HCT116 (cell line): ENCODE data around the gene PHACTR1. TPM values are rescaled to one million over a fixed set of nuclear protein-coding genes. Genes with fewer than 3 reads are reported as not detected.

Experiments
- ATAC-seq: fragments of 200-7000 bp; cut with Tn5 transposase; 2 replicates; pipeline ENCODE4 v1.9.1; 2020; ENCODE audit warnings: mild to moderate bottlenecking, moderate library complexity
- BruUV-seq: library from RNA; stranded (reverse); fragments of 400-500 nt; replicated peaks from 2 replicates; lab custom pipeline; 2021; lab: Mats Ljungman, UMichigan
- CTCF ChIA-PET: fragments of 300-600 bp; sonication (Branson Sonifier 250); formaldehyde crosslinking; loops from one replicate; lab custom pipeline; 2021; ENCODE audit warnings: antibody characterized with exemption; lab: Charles Lee
- POLR2A ChIA-PET: fragments of 300-600, 350-600 bp; sonication (Branson Sonifier 250); formaldehyde crosslinking; loops from one replicate; lab custom pipeline; 2021; ENCODE audit warnings: antibody characterized with exemption; lab: Charles Lee
- RAD21 ChIA-PET, 2 experiments: fragments of 300-600 bp; sonication (Branson Sonifier 250); formaldehyde crosslinking; loops; one replicate each; lab custom pipeline; 2023; ENCODE audit warnings: low total read pairs in 2 of 2; ENCODE audit not compliant: uncharacterized antibody in 2 of 2, unreplicated experiment in 2 of 2, low non-redundant PET in 1 of 2; lab: Charles Lee
- DNase-seq: peaks from one replicate; pipeline ENCODE4 v3.0.0-alpha.2; 2010; ENCODE audit warnings: low read depth, low spot score
- H2AFZ ChIP-seq: fragments of 200-600 bp; shearing (Covaris generic), sonication (generic); 2 replicates; pipeline ENCODE4 v1.6.1; 2017; ENCODE audit warnings: low read depth, mixed run types, mixed read lengths, antibody characterized with exemption, low read length; ENCODE audit not compliant: poor library complexity, severe bottlenecking
- H3K27ac ChIP-seq: 2 replicates; pipeline ENCODE4 v1.5.1; 2012; ENCODE audit warnings: low read depth, low read length
- H3K27me3 ChIP-seq: fragments of 200-600 bp; sonication (generic); 2 replicates; pipeline ENCODE4 v1.6.1; 2016; ENCODE audit warnings: mixed run types, low read length, mixed read lengths; ENCODE audit not compliant: insufficient read depth
- H3K36me3 ChIP-seq, 2 experiments: fragments of 200-500 bp in 1 of 2; fragments of 200-600 bp in 1 of 2; sonication (Bioruptor generic) in 1 of 2; sonication (generic) in 1 of 2; 2 replicates each; pipeline versions ENCODE4 v1.5.1 to v1.6.1; 2014 to 2016; ENCODE audit warnings: low read length in 2 of 2, inconsistent platforms in 1 of 2, mixed read lengths in 1 of 2, mixed run types in 1 of 2; ENCODE audit not compliant: insufficient read depth in 2 of 2, control insufficient read depth in 1 of 2
- H3K4me1 ChIP-seq, 2 experiments: fragments of 200-600 bp in 1 of 2; sonication (generic) in 1 of 2; 2 replicates each; pipeline versions ENCODE4 v1.5.1 to v1.6.1; 2012 to 2017; ENCODE audit warnings: low read length in 2 of 2, inconsistent platforms in 1 of 2, mild to moderate bottlenecking in 1 of 2, mixed read lengths in 1 of 2, mixed run types in 1 of 2, moderate library complexity in 1 of 2; ENCODE audit not compliant: insufficient read depth in 2 of 2, control insufficient read depth in 1 of 2
- H3K4me2 ChIP-seq: fragments of 200-600 bp; sonication (generic); 2 replicates; pipeline ENCODE4 v1.6.1; 2017; ENCODE audit warnings: mixed run types, low read length, mixed read lengths
- H3K4me3 ChIP-seq, 2 experiments: fragments of 200-600 bp in 1 of 2; sonication (generic) in 1 of 2; replicated peaks in 1 of 2; 2 replicates each; pipeline ENCODE4 v1.5.1; 2011 to 2016; ENCODE audit warnings: low read length in 2 of 2, control low read depth in 1 of 2, low read depth in 1 of 2, mild to moderate bottlenecking in 1 of 2, mixed read lengths in 1 of 2, mixed run types in 1 of 2
- H3K79me2 ChIP-seq: fragments of 200-600 bp; sonication (generic); 2 replicates; pipeline ENCODE4 v1.6.1; 2017; ENCODE audit warnings: mild to moderate bottlenecking, mixed run types, low read length, moderate library complexity, mixed read lengths; ENCODE audit not compliant: insufficient read depth
- H3K9ac ChIP-seq: fragments of 200-600 bp; sonication (generic); 2 replicates; pipeline ENCODE4 v1.6.1; 2016; ENCODE audit warnings: low read length, mixed read lengths
- H3K9me2 ChIP-seq: fragments of 200-600 bp; sonication (generic), shearing (Covaris generic); 2 replicates; pipeline ENCODE4 v1.6.1; 2017; ENCODE audit warnings: mixed run types, mild to moderate bottlenecking, moderate library complexity; ENCODE audit not compliant: insufficient read depth
- H3K9me3 ChIP-seq, 2 experiments: fragments of 200-500 bp in 1 of 2; fragments of 200-600 bp in 1 of 2; sonication (Bioruptor generic) in 1 of 2; sonication (generic) in 1 of 2; 2 replicates each; pipeline ENCODE4 v1.6.1; 2014 to 2017; ENCODE audit warnings: low read length in 2 of 2, mixed read lengths in 2 of 2, inconsistent platforms in 1 of 2, low read depth in 1 of 2, mild to moderate bottlenecking in 1 of 2, mixed run types in 1 of 2, moderate library complexity in 1 of 2; ENCODE audit not compliant: control insufficient read depth in 1 of 2, insufficient read depth in 1 of 2
- H4K20me1 ChIP-seq: fragments of 200-600 bp; sonication (generic), shearing (Covaris generic); 2 replicates; pipeline ENCODE4 v1.6.1; 2017; ENCODE audit warnings: mixed run types, mild to moderate bottlenecking, moderate library complexity; ENCODE audit not compliant: insufficient read depth
- EGR1 ChIP-seq: IDR thresholded peaks from 2 replicates; pipeline ENCODE4 v1.6.1; 2012; ENCODE audit warnings: low read depth
- POLR2AphosphoS5 ChIP-seq: IDR thresholded peaks from 2 replicates; pipeline ENCODE4 v1.6.1; 2011; ENCODE audit warnings: mild to moderate bottlenecking, low read depth, low read length, moderate library complexity
- RAD21 ChIP-seq: IDR thresholded peaks from 2 replicates; pipeline ENCODE4 v1.6.1; 2012; ENCODE audit warnings: low read depth, mild to moderate bottlenecking
- SIN3A ChIP-seq: IDR thresholded peaks from 2 replicates; pipeline ENCODE4 v1.6.1; 2012; ENCODE audit warnings: low read depth
- SP1 ChIP-seq: IDR thresholded peaks from 2 replicates; pipeline ENCODE4 v1.6.1; 2012; ENCODE audit warnings: low read depth
- TCF7L2 ChIP-seq: IDR thresholded peaks from 2 replicates; pipeline ENCODE4 v1.7.0; 2011; ENCODE audit warnings: borderline replicate concordance, inconsistent platforms; ENCODE audit not compliant: insufficient read depth, insufficient read length; ENCODE audit errors: extremely low read depth
- intact Hi-C: fragments of 100-400 bp; cut with micrococcal nuclease; formaldehyde crosslinking; loops from 2 replicates; pipeline ENCODE4 v1.10.0; 2022
- total RNA-seq: library from RNA; stranded (reverse); gene quantifications from one replicate; pipeline ENCODE4 v1.2.1, GENCODE V29; 2021; ENCODE audit not compliant: unreplicated experiment
- TF ChIP-seq, protein P1 (sequence below), 3 experiments: fragments of 200-600 bp in 1 of 3; sonication (generic) in 1 of 3; IDR thresholded peaks in 2 of 3; conservative IDR thresholded peaks in 1 of 3; 2 replicates each; pipeline ENCODE4 v1.5.1; 2012 to 2017; ENCODE audit warnings: low read depth in 2 of 3, low read length in 2 of 3, antibody characterized with exemption in 1 of 3, borderline replicate concordance in 1 of 3, control low read depth in 1 of 3, mild to moderate bottlenecking in 1 of 3, mixed read lengths in 1 of 3, mixed run types in 1 of 3, moderate library complexity in 1 of 3; ENCODE audit not compliant: insufficient read depth in 1 of 3
- TF ChIP-seq, protein P2 (sequence below): IDR thresholded peaks from 2 replicates; pipeline ENCODE4 v1.6.1; 2012
- TF ChIP-seq, protein P3 (sequence below): IDR thresholded peaks from 2 replicates; pipeline ENCODE4 v1.6.1; 2011; ENCODE audit warnings: mild to moderate bottlenecking, low read length, moderate library complexity; ENCODE audit not compliant: insufficient replicate concordance; ENCODE audit errors: extremely low read depth
- TF ChIP-seq, protein P4 (sequence below): IDR thresholded peaks from 2 replicates; pipeline ENCODE4 v1.6.1; 2012

Gene PHACTR1
- total RNA-seq, 1 experiment from 2014 or later, result 0.17 TPM

DNA sequence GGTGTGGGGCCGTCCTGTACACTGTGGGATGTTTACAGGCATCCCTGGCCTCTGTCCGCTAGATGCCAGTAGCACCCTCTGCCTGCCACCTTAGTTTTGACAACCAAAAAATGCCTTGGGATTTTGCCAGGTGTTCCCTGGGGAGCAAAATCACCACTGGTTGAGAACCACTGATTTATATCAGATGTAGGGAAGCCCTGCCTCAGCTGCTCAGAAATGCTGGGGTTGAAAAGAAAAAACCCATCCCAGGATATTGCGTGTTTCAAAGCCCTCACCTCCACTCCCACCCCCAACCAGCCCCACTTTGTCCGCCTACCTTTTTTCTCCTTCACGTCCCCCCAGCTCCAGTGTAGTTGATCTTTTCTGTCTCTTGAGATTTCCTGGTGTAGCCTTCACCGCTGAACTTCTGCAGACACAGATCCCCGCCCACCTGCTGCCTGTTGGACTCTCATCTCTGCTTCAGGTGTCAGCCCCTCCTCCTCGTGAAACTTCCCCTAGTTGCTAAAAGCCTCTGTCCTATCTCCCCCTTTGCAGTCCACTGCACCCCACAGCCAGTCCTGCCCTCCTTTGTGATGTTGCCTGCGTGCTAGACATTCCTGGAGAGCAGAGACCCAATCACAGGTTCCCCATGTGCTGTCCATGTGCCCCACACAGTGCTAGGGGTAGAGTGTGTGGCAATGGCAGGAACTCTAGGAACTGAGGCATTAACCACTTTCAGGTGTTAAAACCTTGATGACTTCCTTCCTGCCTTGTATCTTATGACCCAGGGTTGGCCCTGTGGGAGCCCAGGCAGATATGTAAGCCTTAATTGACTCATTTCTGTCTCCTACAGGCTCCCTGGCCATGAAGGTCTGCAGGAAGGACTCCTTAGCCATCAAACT is 512.9 kb downstream of the PHACTR1 start:
- peaks cover 19% of the 10 kb centered on the region for H3K27me3 ChIP-seq
- no peaks in the 10 kb centered on the region for H3K36me3 ChIP-seq
- no peak overlapping the region for H3K27ac ChIP-seq
- DNase-seq (peak; percentile 4), ATAC-seq (peak; percentile 88)
- POLR2A ChIA-PET, result no interaction called here
- CTCF ChIA-PET, result no interaction called here
- H2AFZ ChIP-seq, result no peak overlapping the region
- RAD21 ChIA-PET, result no interaction called here
- no peak overlapping the region for H3K4me3 ChIP-seq
- peak; percentile 63 for TF ChIP-seq RAD21
- TF ChIP-seq, protein P1, sequence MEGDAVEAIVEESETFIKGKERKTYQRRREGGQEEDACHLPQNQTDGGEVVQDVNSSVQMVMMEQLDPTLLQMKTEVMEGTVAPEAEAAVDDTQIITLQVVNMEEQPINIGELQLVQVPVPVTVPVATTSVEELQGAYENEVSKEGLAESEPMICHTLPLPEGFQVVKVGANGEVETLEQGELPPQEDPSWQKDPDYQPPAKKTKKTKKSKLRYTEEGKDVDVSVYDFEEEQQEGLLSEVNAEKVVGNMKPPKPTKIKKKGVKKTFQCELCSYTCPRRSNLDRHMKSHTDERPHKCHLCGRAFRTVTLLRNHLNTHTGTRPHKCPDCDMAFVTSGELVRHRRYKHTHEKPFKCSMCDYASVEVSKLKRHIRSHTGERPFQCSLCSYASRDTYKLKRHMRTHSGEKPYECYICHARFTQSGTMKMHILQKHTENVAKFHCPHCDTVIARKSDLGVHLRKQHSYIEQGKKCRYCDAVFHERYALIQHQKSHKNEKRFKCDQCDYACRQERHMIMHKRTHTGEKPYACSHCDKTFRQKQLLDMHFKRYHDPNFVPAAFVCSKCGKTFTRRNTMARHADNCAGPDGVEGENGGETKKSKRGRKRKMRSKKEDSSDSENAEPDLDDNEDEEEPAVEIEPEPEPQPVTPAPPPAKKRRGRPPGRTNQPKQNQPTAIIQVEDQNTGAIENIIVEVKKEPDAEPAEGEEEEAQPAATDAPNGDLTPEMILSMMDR (IDR thresholded peaks at IDR 0.05 in 2 of 3, conservative IDR thresholded peaks at IDR 0.05 in 1 of 3; ENCODE audit: borderline replicate concordance in 1 of 3, insufficient read depth in 1 of 3, low read depth in 2 of 3, low read length in 2 of 3), result peak; percentile 25 to 55 (median 54); a peak in 4 of 6 replicates
- TF ChIP-seq TCF7L2, result no peak
- no peaks in the 10 kb centered on the region for H4K20me1 ChIP-seq
- H3K9me2 ChIP-seq, result no peaks in the 10 kb centered on the region
- H3K4me1 ChIP-seq, result no peaks in the 10 kb centered on the region
- no peak overlapping the region for H3K4me2 ChIP-seq
- BruUV-seq, result no TSS peak
- intact Hi-C loops, result no loop called here
- H3K9ac ChIP-seq, result no peak overlapping the region
- H3K79me2 ChIP-seq, result no peaks in the 10 kb centered on the region
- no peaks in the 10 kb centered on the region for H3K9me3 ChIP-seq

DNA sequence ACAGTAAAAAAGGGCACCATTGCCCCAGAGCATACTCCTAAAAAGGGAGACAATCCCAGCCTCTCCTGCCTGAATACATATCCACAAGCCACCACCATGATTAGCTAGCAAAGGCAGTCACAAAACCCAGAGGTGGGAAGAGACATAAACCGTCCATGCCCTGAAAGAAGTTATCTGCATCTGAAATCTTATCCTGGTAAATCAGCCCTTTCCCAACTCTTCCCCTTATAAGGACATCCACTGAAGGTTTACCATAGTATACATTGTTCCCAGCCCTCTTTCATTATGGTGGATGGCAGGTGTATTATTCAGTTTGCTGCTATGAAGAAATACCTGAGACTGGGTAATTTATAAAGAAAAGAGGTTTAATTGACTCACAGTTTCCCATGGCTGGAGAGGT is 516.5 kb downstream of the PHACTR1 start:
- ChIA-PET RAD21 (no interaction called here), CTCF (no interaction called here), POLR2A (no interaction called here)
- intact Hi-C loops, result no loop called here
- Histone ChIP-seq H3K27me3 (peaks cover 27% of the 10 kb centered on the region), H3K9ac (no peak overlapping the region), H3K4me2 (no peak overlapping the region), H3K79me2 (no peaks in the 10 kb centered on the region), H3K9me2 (no peaks in the 10 kb centered on the region), H2AFZ (no peak overlapping the region), H3K4me1 (no peaks in the 10 kb centered on the region), H4K20me1 (no peaks in the 10 kb centered on the region), H3K27ac (no peak overlapping the region), H3K36me3 (no peaks in the 10 kb centered on the region), H3K4me3 (no peak overlapping the region), H3K9me3 (no peaks in the 10 kb centered on the region)
- ATAC-seq, result no peak
- no TSS peak for BruUV-seq
- no peak for TF ChIP-seq POLR2AphosphoS5
- TF ChIP-seq EGR1, result no peak
- TF ChIP-seq, protein P2, sequence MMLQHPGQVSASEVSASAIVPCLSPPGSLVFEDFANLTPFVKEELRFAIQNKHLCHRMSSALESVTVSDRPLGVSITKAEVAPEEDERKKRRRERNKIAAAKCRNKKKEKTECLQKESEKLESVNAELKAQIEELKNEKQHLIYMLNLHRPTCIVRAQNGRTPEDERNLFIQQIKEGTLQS, result no peak
- TF ChIP-seq, protein P3, sequence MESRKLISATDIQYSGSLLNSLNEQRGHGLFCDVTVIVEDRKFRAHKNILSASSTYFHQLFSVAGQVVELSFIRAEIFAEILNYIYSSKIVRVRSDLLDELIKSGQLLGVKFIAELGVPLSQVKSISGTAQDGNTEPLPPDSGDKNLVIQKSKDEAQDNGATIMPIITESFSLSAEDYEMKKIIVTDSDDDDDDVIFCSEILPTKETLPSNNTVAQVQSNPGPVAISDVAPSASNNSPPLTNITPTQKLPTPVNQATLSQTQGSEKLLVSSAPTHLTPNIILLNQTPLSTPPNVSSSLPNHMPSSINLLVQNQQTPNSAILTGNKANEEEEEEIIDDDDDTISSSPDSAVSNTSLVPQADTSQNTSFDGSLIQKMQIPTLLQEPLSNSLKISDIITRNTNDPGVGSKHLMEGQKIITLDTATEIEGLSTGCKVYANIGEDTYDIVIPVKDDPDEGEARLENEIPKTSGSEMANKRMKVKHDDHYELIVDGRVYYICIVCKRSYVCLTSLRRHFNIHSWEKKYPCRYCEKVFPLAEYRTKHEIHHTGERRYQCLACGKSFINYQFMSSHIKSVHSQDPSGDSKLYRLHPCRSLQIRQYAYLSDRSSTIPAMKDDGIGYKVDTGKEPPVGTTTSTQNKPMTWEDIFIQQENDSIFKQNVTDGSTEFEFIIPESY, result no peak
- TF ChIP-seq, protein P4, sequence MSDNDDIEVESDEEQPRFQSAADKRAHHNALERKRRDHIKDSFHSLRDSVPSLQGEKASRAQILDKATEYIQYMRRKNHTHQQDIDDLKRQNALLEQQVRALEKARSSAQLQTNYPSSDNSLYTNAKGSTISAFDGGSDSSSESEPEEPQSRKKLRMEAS, result no peak
- TF ChIP-seq SIN3A, result no peak
- no peak for TF ChIP-seq SP1
- no peak for DNase-seq
